HEK293 (cell line): Measurements from ENCODE around the gene DNAAF9.

Experiments
- ATF2 ChIP-seq: fragments of 450-650 bp; formaldehyde crosslinking; IDR thresholded peaks from 2 replicates; pipeline ENCODE4 v1.5.1; 2016; ENCODE audit warnings: missing biosample characterization, missing genetic modification characterization, low read depth
- KLF7 ChIP-seq: fragments of 450-650 bp; formaldehyde crosslinking; IDR thresholded peaks from 2 replicates; pipeline ENCODE4 v1.5.1; 2016; ENCODE audit warnings: missing biosample characterization, missing genetic modification characterization, borderline replicate concordance
- SP7 ChIP-seq: fragments of 450-650 bp; formaldehyde crosslinking; IDR thresholded peaks from 2 replicates; pipeline ENCODE4 v1.5.1; 2016; ENCODE audit warnings: missing biosample characterization, missing genetic modification characterization
- ZNF394 ChIP-seq: fragments of 450-650 bp; formaldehyde crosslinking; IDR thresholded peaks from 2 replicates; pipeline ENCODE4 v1.5.1; 2016; ENCODE audit warnings: missing biosample characterization, missing genetic modification characterization, mild to moderate bottlenecking, moderate library complexity, borderline replicate concordance
- ZNF560 ChIP-seq: fragments of 450-650 bp; formaldehyde crosslinking; IDR thresholded peaks from 2 replicates; pipeline ENCODE4 v1.5.1; 2017; ENCODE audit warnings: missing biosample characterization, missing genetic modification characterization, borderline replicate concordance
- TF ChIP-seq, protein P1 (sequence below): fragments of 450-650 bp; formaldehyde crosslinking; IDR thresholded peaks from 2 replicates; pipeline ENCODE4 v1.5.1; 2016; ENCODE audit warnings: missing biosample characterization, missing genetic modification characterization
- TF ChIP-seq, protein P2 (sequence below): fragments of 450-650 bp; formaldehyde crosslinking; IDR thresholded peaks from 2 replicates; pipeline ENCODE4 v1.5.1; 2017; ENCODE audit warnings: missing biosample characterization, mild to moderate bottlenecking, missing genetic modification characterization, moderate library complexity
- TF ChIP-seq, protein P3 (sequence below): fragments of 450-650 bp; formaldehyde crosslinking; IDR thresholded peaks from 2 replicates; pipeline ENCODE4 v1.5.1; 2016; ENCODE audit warnings: missing biosample characterization, missing genetic modification characterization, borderline replicate concordance

GRCh38 chr20:3371754-3372153 is 35.7 kb downstream of the DNAAF9 start:
- TF ChIP-seq KLF7 (tag by site-specific recombination) (no peak), SP7 (tag by site-specific recombination) (no peak), ZNF560 (tag by site-specific recombination) (no peak), ATF2 (tag by site-specific recombination) (no peak), ZNF394 (tag by site-specific recombination) (no peak)
- TF ChIP-seq, protein P1, sequence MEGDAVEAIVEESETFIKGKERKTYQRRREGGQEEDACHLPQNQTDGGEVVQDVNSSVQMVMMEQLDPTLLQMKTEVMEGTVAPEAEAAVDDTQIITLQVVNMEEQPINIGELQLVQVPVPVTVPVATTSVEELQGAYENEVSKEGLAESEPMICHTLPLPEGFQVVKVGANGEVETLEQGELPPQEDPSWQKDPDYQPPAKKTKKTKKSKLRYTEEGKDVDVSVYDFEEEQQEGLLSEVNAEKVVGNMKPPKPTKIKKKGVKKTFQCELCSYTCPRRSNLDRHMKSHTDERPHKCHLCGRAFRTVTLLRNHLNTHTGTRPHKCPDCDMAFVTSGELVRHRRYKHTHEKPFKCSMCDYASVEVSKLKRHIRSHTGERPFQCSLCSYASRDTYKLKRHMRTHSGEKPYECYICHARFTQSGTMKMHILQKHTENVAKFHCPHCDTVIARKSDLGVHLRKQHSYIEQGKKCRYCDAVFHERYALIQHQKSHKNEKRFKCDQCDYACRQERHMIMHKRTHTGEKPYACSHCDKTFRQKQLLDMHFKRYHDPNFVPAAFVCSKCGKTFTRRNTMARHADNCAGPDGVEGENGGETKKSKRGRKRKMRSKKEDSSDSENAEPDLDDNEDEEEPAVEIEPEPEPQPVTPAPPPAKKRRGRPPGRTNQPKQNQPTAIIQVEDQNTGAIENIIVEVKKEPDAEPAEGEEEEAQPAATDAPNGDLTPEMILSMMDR = no peak
- TF ChIP-seq, protein P2, sequence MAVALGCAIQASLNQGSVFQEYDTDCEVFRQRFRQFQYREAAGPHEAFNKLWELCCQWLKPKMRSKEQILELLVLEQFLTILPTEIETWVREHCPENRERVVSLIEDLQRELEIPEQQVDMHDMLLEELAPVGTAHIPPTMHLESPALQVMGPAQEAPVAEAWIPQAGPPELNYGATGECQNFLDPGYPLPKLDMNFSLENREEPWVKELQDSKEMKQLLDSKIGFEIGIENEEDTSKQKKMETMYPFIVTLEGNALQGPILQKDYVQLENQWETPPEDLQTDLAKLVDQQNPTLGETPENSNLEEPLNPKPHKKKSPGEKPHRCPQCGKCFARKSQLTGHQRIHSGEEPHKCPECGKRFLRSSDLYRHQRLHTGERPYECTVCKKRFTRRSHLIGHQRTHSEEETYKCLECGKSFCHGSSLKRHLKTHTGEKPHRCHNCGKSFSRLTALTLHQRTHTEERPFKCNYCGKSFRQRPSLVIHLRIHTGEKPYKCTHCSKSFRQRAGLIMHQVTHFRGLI (tag by site-specific recombination) = no peak
- TF ChIP-seq, protein P3, sequence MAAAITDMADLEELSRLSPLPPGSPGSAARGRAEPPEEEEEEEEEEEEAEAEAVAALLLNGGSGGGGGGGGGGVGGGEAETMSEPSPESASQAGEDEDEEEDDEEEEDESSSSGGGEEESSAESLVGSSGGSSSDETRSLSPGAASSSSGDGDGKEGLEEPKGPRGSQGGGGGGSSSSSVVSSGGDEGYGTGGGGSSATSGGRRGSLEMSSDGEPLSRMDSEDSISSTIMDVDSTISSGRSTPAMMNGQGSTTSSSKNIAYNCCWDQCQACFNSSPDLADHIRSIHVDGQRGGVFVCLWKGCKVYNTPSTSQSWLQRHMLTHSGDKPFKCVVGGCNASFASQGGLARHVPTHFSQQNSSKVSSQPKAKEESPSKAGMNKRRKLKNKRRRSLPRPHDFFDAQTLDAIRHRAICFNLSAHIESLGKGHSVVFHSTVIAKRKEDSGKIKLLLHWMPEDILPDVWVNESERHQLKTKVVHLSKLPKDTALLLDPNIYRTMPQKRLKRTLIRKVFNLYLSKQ (tag by site-specific recombination) = no peak
